Upper lobe of left lung (tissue), 4 donors: Measurements from ENCODE around the gene CBLN3.

Experiments used
- POLR2A ChIP-seq, 4 donors: fragments of 450-650 bp; IDR thresholded peaks; one replicate each; pipeline ENCODE4 v1.5.1; 2016 to 2017; ENCODE audit warnings: antibody characterized with exemption in 4 of 4, mild to moderate bottlenecking in 2 of 4
- TF ChIP-seq, protein P1 (sequence below), 6 experiments: fragments of 450-650 bp in 4 of 6; fragments of 200-600 bp in 2 of 6; sonication (generic) in 2 of 6; IDR thresholded peaks; one replicate each; pipeline ENCODE4 v1.5.1; 2016 to 2019; ENCODE audit warnings: antibody characterized with exemption in 6 of 6

DNA sequence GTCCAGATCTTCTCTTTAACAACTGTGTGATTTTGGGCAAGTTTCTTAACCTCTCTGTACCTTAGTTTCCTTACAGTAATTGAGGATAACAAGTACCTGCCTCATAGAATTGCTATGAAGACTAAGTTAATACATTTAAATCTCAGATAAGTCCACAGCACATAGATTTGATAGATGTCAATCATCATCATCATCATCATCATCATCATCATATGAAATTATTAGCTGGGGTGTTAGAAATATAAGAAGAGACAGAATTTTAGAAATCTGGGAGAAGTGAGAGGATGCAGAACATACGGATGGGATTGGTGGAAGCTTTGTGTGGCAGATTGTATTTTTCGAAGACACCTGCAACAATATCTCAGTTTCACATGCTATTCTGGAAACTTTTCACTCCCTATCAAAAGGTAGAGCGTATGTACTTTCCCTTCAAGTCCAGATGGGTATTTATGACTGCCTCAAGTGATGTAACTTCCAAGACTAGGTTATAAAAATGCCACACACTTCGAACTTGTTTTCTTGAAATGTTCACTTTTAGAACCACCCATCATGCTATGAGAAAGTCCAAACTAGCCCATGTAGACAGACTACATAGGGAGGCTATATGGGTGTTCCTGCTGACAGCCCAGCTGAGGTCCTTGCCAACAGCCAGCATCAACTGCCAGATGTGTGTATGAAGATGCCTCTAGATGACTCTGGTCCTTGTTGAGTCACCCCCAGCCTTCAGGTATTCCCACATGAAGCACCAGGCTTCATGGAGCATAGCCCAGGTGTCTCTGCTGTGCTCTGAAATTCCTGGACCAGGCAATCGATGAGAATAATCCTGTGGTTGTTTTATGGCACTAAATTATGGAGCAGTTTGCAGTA, 33.8 kb upstream of the CBLN3 start:
- TF ChIP-seq, protein P1, sequence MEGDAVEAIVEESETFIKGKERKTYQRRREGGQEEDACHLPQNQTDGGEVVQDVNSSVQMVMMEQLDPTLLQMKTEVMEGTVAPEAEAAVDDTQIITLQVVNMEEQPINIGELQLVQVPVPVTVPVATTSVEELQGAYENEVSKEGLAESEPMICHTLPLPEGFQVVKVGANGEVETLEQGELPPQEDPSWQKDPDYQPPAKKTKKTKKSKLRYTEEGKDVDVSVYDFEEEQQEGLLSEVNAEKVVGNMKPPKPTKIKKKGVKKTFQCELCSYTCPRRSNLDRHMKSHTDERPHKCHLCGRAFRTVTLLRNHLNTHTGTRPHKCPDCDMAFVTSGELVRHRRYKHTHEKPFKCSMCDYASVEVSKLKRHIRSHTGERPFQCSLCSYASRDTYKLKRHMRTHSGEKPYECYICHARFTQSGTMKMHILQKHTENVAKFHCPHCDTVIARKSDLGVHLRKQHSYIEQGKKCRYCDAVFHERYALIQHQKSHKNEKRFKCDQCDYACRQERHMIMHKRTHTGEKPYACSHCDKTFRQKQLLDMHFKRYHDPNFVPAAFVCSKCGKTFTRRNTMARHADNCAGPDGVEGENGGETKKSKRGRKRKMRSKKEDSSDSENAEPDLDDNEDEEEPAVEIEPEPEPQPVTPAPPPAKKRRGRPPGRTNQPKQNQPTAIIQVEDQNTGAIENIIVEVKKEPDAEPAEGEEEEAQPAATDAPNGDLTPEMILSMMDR (IDR thresholded peaks at IDR 0.05): no peak
- TF ChIP-seq POLR2A (IDR thresholded peaks at IDR 0.05): no peak
